Esophagus squamous epithelium (tissue), 4 donors: ENCODE results near the gene GIGYF2.

Source experiments
- CTCF ChIP-seq, 6 experiments: fragments of 450-650 bp in 4 of 6; fragments of 200-600 bp in 2 of 6; sonication (generic) in 2 of 6; IDR thresholded peaks; one replicate each; pipeline ENCODE4 v1.5.1; 2016 to 2019; ENCODE audit warnings: antibody characterized with exemption in 6 of 6, mild to moderate bottlenecking in 4 of 6, moderate library complexity in 4 of 6
- POLR2A ChIP-seq, 4 donors: fragments of 450-650 bp; IDR thresholded peaks; one replicate each; pipeline ENCODE4 v1.6.1; 2017; ENCODE audit warnings: antibody characterized with exemption in 4 of 4, mild to moderate bottlenecking in 4 of 4, moderate library complexity in 3 of 4

- no peak for TF ChIP-seq CTCF (IDR thresholded peaks at IDR 0.05)
- no peak for TF ChIP-seq POLR2A (IDR thresholded peaks at IDR 0.05)
Observed at GRCh38 chr2:232884549-232885263, 187.6 kb downstream of the GIGYF2 start.
